Measurements from ENCODE around the gene TCP1.

- TF ChIP-seq CTCF (CRISPR knock-in tag; IDR thresholded peaks at IDR 0.05) (no peak), NR2F6 (IDR thresholded peaks at IDR 0.05) (no peak), NR2F6 (CRISPR knock-in tag; IDR thresholded peaks at IDR 0.05) (no peak), ZNF282 (IDR thresholded peaks at IDR 0.05; ENCODE audit: partially characterized antibody) (no peak), FOSL1 (CRISPR knock-in tag; IDR thresholded peaks at IDR 0.05; ENCODE audit: borderline replicate concordance) (no peak), HDAC1 (CRISPR knock-in tag; IDR thresholded peaks at IDR 0.05) (no peak), BATF2 (CRISPR knock-in tag; IDR thresholded peaks at IDR 0.05) (no peak), CEBPZ (IDR thresholded peaks at IDR 0.05; ENCODE audit: low read length) (no peak), JUNB (CRISPR knock-in tag; IDR thresholded peaks at IDR 0.05; ENCODE audit: borderline replicate concordance) (no peak)
Measured at GRCh38 chr6:159826004-159826403, 36.6 kb upstream of the TCP1 start.

All from HepG2 (cell line).